ENCODE data around the gene PRRX2. TPM values are rescaled to one million over a fixed set of nuclear protein-coding genes. Genes with fewer than 3 reads are reported as not detected.

Gene PRRX2
- total RNA-seq, 1 experiment from 2014 or later: 10.7 TPM

DNA sequence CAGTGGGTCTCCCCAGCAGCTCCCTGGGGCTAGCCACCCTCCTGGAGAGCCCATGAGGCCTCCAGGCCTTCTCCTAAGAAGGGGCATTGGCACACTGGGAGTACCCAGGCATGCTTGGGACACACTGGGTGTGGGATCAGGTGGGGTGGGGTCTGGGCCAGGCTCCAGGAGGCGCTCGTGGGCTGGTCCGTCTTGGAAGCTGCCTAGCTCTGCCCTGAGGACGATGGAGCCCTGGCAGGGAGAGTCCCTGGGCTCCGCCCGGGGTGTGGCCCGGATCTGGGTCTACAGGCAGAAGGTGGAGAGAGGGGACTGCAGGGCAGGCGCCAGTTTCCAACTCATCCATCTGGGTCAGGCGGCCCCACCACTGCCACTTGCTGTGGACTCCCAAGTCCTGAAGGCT is 2.4 kb downstream of the PRRX2 start (continued):
- TF ChIP-seq, protein P1, sequence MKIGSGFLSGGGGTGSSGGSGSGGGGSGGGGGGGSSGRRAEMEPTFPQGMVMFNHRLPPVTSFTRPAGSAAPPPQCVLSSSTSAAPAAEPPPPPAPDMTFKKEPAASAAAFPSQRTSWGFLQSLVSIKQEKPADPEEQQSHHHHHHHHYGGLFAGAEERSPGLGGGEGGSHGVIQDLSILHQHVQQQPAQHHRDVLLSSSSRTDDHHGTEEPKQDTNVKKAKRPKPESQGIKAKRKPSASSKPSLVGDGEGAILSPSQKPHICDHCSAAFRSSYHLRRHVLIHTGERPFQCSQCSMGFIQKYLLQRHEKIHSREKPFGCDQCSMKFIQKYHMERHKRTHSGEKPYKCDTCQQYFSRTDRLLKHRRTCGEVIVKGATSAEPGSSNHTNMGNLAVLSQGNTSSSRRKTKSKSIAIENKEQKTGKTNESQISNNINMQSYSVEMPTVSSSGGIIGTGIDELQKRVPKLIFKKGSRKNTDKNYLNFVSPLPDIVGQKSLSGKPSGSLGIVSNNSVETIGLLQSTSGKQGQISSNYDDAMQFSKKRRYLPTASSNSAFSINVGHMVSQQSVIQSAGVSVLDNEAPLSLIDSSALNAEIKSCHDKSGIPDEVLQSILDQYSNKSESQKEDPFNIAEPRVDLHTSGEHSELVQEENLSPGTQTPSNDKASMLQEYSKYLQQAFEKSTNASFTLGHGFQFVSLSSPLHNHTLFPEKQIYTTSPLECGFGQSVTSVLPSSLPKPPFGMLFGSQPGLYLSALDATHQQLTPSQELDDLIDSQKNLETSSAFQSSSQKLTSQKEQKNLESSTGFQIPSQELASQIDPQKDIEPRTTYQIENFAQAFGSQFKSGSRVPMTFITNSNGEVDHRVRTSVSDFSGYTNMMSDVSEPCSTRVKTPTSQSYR (CRISPR knock-in tag; IDR thresholded peaks at IDR 0.05): no peak
- TF ChIP-seq, protein P2, sequence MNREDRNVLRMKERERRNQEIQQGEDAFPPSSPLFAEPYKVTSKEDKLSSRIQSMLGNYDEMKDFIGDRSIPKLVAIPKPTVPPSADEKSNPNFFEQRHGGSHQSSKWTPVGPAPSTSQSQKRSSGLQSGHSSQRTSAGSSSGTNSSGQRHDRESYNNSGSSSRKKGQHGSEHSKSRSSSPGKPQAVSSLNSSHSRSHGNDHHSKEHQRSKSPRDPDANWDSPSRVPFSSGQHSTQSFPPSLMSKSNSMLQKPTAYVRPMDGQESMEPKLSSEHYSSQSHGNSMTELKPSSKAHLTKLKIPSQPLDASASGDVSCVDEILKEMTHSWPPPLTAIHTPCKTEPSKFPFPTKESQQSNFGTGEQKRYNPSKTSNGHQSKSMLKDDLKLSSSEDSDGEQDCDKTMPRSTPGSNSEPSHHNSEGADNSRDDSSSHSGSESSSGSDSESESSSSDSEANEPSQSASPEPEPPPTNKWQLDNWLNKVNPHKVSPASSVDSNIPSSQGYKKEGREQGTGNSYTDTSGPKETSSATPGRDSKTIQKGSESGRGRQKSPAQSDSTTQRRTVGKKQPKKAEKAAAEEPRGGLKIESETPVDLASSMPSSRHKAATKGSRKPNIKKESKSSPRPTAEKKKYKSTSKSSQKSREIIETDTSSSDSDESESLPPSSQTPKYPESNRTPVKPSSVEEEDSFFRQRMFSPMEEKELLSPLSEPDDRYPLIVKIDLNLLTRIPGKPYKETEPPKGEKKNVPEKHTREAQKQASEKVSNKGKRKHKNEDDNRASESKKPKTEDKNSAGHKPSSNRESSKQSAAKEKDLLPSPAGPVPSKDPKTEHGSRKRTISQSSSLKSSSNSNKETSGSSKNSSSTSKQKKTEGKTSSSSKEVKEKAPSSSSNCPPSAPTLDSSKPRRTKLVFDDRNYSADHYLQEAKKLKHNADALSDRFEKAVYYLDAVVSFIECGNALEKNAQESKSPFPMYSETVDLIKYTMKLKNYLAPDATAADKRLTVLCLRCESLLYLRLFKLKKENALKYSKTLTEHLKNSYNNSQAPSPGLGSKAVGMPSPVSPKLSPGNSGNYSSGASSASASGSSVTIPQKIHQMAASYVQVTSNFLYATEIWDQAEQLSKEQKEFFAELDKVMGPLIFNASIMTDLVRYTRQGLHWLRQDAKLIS (CRISPR knock-in tag; IDR thresholded peaks at IDR 0.05; ENCODE audit: borderline replicate concordance): no peak

DNA sequence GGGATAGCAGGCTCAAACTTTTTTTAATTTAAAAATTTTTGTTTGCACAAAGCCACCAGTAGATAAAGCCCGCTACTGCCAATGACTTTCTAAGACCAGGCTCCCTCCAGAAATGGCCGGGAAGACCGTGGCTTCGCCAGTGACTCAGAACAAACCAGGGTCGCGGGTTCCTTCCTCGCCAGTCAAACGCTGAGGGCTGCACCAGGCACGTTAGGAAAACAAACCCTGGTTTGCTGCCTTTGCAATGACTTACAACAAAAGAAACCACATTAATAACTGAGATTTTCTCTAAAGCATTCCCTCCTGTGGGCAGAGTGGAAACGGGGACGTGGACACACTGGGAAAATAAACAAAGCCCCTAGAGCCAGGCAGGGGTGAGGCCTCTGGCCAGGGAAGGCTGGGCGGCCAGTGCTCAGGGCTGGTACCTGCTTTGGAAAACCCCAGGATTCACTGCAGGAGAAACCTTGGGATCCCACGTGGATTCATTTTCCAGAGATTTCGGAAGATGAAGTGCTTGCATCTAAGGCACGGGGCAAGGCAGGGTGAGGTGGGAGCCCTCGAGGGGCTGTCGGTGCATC is 3.8 kb downstream of the PRRX2 start:
- POLR2A ChIA-PET: no interaction called here
- no peak for ATAC-seq

More for the DNA sequence above, 3.8 kb downstream of the PRRX2 start:
- CTCF ChIA-PET: interaction anchor here (0.6 to 1.4 kb wide), 2 partner anchors 50 to 69 kb away, joined by 3 to 6 read pairs; no protein-coding TSS in a partner anchor
- no peak for DNase-seq (ENCODE audit: low spot score)
- Mint-ChIP-seq H3K9me3 (no peaks in the 10 kb centered on the region), H3K36me3 (no peaks in the 10 kb centered on the region), H3K4me3 (no peak overlapping the region), H3K27me3 (ENCODE audit: low read depth) (peaks cover 16% of the 10 kb centered on the region), H3K27ac (no peak overlapping the region), H3K4me1 (peaks cover 17% of the 10 kb centered on the region)
- TF ChIP-seq, protein P3, sequence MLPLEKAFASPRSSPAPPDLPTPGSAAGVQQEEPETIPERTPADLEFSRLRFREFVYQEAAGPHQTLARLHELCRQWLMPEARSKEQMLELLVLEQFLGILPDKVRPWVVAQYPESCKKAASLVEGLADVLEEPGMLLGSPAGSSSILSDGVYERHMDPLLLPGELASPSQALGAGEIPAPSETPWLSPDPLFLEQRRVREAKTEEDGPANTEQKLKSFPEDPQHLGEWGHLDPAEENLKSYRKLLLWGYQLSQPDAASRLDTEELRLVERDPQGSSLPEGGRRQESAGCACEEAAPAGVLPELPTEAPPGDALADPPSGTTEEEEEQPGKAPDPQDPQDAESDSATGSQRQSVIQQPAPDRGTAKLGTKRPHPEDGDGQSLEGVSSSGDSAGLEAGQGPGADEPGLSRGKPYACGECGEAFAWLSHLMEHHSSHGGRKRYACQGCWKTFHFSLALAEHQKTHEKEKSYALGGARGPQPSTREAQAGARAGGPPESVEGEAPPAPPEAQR (CRISPR knock-in tag; IDR thresholded peaks at IDR 0.05): no peak
- TF ChIP-seq, protein P4, sequence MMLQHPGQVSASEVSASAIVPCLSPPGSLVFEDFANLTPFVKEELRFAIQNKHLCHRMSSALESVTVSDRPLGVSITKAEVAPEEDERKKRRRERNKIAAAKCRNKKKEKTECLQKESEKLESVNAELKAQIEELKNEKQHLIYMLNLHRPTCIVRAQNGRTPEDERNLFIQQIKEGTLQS (CRISPR knock-in tag; conservative IDR thresholded peaks at IDR 0.05): no peak
- no peak for TF ChIP-seq ZNF263 (CRISPR knock-in tag; IDR thresholded peaks at IDR 0.05; ENCODE audit: low read depth)
- no peak for TF ChIP-seq SOX15 (CRISPR knock-in tag; IDR thresholded peaks at IDR 0.05)
- TF ChIP-seq, protein P5, sequence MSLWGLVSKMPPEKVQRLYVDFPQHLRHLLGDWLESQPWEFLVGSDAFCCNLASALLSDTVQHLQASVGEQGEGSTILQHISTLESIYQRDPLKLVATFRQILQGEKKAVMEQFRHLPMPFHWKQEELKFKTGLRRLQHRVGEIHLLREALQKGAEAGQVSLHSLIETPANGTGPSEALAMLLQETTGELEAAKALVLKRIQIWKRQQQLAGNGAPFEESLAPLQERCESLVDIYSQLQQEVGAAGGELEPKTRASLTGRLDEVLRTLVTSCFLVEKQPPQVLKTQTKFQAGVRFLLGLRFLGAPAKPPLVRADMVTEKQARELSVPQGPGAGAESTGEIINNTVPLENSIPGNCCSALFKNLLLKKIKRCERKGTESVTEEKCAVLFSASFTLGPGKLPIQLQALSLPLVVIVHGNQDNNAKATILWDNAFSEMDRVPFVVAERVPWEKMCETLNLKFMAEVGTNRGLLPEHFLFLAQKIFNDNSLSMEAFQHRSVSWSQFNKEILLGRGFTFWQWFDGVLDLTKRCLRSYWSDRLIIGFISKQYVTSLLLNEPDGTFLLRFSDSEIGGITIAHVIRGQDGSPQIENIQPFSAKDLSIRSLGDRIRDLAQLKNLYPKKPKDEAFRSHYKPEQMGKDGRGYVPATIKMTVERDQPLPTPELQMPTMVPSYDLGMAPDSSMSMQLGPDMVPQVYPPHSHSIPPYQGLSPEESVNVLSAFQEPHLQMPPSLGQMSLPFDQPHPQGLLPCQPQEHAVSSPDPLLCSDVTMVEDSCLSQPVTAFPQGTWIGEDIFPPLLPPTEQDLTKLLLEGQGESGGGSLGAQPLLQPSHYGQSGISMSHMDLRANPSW (CRISPR knock-in tag; conservative IDR thresholded peaks at IDR 0.05; ENCODE audit: low read depth): no peak
- TF ChIP-seq OVOL2 (CRISPR knock-in tag; IDR thresholded peaks at IDR 0.05; ENCODE audit: borderline replicate concordance): no peak
- TF ChIP-seq, protein P6, sequence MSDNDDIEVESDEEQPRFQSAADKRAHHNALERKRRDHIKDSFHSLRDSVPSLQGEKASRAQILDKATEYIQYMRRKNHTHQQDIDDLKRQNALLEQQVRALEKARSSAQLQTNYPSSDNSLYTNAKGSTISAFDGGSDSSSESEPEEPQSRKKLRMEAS (CRISPR knock-in tag; IDR thresholded peaks at IDR 0.05): no peak
- no peak for TF ChIP-seq ZBTB21 (CRISPR knock-in tag; IDR thresholded peaks at IDR 0.05; ENCODE audit: borderline replicate concordance)
- TF ChIP-seq FOXJ3 (CRISPR knock-in tag; IDR thresholded peaks at IDR 0.05; ENCODE audit: borderline replicate concordance): no peak
- TF ChIP-seq, protein P7, sequence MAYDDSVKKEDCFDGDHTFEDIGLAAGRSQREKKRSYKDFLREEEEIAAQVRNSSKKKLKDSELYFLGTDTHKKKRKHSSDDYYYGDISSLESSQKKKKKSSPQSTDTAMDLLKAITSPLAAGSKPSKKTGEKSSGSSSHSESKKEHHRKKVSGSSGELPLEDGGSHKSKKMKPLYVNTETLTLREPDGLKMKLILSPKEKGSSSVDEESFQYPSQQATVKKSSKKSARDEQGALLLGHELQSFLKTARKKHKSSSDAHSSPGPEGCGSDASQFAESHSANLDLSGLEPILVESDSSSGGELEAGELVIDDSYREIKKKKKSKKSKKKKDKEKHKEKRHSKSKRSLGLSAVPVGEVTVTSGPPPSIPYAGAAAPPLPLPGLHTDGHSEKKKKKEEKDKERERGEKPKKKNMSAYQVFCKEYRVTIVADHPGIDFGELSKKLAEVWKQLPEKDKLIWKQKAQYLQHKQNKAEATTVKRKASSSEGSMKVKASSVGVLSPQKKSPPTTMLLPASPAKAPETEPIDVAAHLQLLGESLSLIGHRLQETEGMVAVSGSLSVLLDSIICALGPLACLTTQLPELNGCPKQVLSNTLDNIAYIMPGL (CRISPR knock-in tag; IDR thresholded peaks at IDR 0.05): no peak
- TF ChIP-seq, protein P8, sequence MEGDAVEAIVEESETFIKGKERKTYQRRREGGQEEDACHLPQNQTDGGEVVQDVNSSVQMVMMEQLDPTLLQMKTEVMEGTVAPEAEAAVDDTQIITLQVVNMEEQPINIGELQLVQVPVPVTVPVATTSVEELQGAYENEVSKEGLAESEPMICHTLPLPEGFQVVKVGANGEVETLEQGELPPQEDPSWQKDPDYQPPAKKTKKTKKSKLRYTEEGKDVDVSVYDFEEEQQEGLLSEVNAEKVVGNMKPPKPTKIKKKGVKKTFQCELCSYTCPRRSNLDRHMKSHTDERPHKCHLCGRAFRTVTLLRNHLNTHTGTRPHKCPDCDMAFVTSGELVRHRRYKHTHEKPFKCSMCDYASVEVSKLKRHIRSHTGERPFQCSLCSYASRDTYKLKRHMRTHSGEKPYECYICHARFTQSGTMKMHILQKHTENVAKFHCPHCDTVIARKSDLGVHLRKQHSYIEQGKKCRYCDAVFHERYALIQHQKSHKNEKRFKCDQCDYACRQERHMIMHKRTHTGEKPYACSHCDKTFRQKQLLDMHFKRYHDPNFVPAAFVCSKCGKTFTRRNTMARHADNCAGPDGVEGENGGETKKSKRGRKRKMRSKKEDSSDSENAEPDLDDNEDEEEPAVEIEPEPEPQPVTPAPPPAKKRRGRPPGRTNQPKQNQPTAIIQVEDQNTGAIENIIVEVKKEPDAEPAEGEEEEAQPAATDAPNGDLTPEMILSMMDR (IDR thresholded peaks at IDR 0.05): no peak

All from WTC11 (cell line).